ENCODE measurements around the gene GLRX3. TPM values are rescaled to one million over a fixed set of nuclear protein-coding genes. Genes with fewer than 3 reads are reported as not detected.

Gene GLRX3
- total and polyA plus RNA-seq, 2 donors (not counting 3 experiments of a cell fraction or from before 2014, with no cell fraction given), result 71.6 to 132 TPM

- Histone ChIP-seq H3K36me3 (ENCODE audit: control insufficient read depth in 2 of 2, extremely low read depth in 1 of 2, insufficient read depth in 2 of 2, low read length in 2 of 2) (no peaks in the 10 kb centered on the region), H3K9ac (replicated peaks; ENCODE audit: extremely low read depth, insufficient read depth, low read length) (no peak overlapping the region), H3K79me2 (ENCODE audit: control insufficient read depth, insufficient read depth, low read length) (no peaks in the 10 kb centered on the region), H3K4me1 (ENCODE audit: control insufficient read depth, extremely low read depth, insufficient read depth, low read length) (no peaks in the 10 kb centered on the region), H3K27me3 (ENCODE audit: control insufficient read depth in 2 of 2, insufficient read depth in 2 of 2, low read length in 2 of 2) (no peaks in the 10 kb centered on the region), H3K27ac (ENCODE audit: insufficient read depth, low read depth, low read length) (no peak overlapping the region), H3K9me3 (replicated peaks; ENCODE audit: control insufficient read depth, insufficient read depth, low read length) (no peaks in the 10 kb centered on the region), H3K4me2 (ENCODE audit: insufficient read depth, low read length) (no peak overlapping the region), H2AFZ (ENCODE audit: low read depth, low read length) (no peak overlapping the region), H4K20me1 (replicated peaks; ENCODE audit: control insufficient read depth, extremely low read depth, insufficient read depth, low read length) (no peaks in the 10 kb centered on the region), H3K9me1 (replicated peaks; ENCODE audit: control insufficient read depth, extremely low read depth, insufficient read depth, low read length) (no peaks in the 10 kb centered on the region), H3K4me3 (replicated peaks in 1 of 3; ENCODE audit: insufficient read depth in 1 of 3, low read depth in 1 of 3, low read length in 3 of 3) (no peak overlapping the region)
- no peak for DNase-seq (ENCODE audit: low read depth, low spot score)
- TF ChIP-seq, protein P1, sequence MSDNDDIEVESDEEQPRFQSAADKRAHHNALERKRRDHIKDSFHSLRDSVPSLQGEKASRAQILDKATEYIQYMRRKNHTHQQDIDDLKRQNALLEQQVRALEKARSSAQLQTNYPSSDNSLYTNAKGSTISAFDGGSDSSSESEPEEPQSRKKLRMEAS (IDR thresholded peaks at IDR 0.05; ENCODE audit: insufficient read depth, insufficient read length), result no peak
- TF ChIP-seq MYC (IDR thresholded peaks at IDR 0.05; ENCODE audit: low read depth, low read length), result no peak
- TF ChIP-seq, protein P2, sequence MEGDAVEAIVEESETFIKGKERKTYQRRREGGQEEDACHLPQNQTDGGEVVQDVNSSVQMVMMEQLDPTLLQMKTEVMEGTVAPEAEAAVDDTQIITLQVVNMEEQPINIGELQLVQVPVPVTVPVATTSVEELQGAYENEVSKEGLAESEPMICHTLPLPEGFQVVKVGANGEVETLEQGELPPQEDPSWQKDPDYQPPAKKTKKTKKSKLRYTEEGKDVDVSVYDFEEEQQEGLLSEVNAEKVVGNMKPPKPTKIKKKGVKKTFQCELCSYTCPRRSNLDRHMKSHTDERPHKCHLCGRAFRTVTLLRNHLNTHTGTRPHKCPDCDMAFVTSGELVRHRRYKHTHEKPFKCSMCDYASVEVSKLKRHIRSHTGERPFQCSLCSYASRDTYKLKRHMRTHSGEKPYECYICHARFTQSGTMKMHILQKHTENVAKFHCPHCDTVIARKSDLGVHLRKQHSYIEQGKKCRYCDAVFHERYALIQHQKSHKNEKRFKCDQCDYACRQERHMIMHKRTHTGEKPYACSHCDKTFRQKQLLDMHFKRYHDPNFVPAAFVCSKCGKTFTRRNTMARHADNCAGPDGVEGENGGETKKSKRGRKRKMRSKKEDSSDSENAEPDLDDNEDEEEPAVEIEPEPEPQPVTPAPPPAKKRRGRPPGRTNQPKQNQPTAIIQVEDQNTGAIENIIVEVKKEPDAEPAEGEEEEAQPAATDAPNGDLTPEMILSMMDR (IDR thresholded peaks at IDR 0.05; ENCODE audit: extremely low read depth in 1 of 2, insufficient read depth in 1 of 2, low read depth in 1 of 2, low read length in 2 of 2), result no peak
- no peak for TF ChIP-seq GATA2 (IDR thresholded peaks at IDR 0.05; ENCODE audit: insufficient read depth, insufficient read length, low read depth, low read length)
- TF ChIP-seq JUN (IDR thresholded peaks at IDR 0.05; ENCODE audit: borderline replicate concordance, insufficient read depth, insufficient read length, low read depth), result no peak
- no peak for TF ChIP-seq POLR2A (IDR thresholded peaks at IDR 0.05; ENCODE audit: low read depth, low read length)
- TF ChIP-seq EZH2 (IDR thresholded peaks at IDR 0.05; ENCODE audit: borderline replicate concordance, low read depth, low read length, severe bottlenecking), result no peak
- no peak for TF ChIP-seq FOS (IDR thresholded peaks at IDR 0.05; ENCODE audit: borderline replicate concordance, insufficient read depth, low read length)
- ChIA-PET POLR2A (no interaction called here), CTCF (no interaction called here)
- FAIRE-seq, result no peak
- dilution Hi-C loops (cut with MboI; ENCODE audit: extremely low pct_ligation_motif_present, low sequenced_read_pairs), result no loop called here
- no TSS peak for BruUV-seq (replicated peaks)
- intact Hi-C loops (cut with micrococcal nuclease), result no loop called here
These were observed 72.6 kb downstream of the GLRX3 start for GRCh38 chr10:130208807-130209206.

Data from endothelial cell of umbilical vein (primary cell).